AG08396 (cell line): ENCODE data around the gene CCDC34.
A peak's percentile ranks its signal among the peaks of the same experiment; 100 is the strongest.
"Not testable (repeated sequence)": the region's sequence is repeated elsewhere in the genome, so short reads cannot be mapped to it uniquely, and the experiment has no call there.

Experiments
- DNase-seq: peaks from one replicate; pipeline ENCODE4 v3.0.0; 2012; ENCODE audit warnings: low spot score, mixed read lengths

CCDC34 gene

DNA sequence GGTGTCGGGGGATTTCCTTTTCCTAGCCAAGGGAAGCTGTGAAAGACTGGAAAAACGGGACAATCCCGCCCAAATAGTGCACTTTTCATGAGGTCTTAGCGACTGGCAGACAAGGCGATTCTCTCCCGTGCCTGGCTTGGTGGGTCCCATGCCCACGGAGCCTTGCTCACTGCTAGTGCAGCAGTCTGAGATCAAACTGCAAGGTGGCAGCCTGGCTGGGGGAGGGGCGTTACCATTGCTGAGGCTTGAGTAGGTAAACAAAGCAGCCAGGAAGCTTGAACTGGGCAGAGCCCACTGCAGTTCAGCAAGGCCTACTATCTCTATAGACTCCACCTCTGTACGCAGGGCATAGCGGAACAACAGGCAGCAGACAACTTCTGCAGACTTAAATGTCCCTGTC is 41.7 kb downstream of the CCDC34 start:
- not testable (repeated sequence) for DNase-seq

- DNase-seq = peak; percentile 52
Observed at GRCh38 chr11:27319072-27319471, 43.9 kb downstream of the CCDC34 start.

GRCh38 chr11:27317751-27318150 is 45.3 kb downstream of the CCDC34 start:
- DNase-seq = peak; percentile 41

DNA sequence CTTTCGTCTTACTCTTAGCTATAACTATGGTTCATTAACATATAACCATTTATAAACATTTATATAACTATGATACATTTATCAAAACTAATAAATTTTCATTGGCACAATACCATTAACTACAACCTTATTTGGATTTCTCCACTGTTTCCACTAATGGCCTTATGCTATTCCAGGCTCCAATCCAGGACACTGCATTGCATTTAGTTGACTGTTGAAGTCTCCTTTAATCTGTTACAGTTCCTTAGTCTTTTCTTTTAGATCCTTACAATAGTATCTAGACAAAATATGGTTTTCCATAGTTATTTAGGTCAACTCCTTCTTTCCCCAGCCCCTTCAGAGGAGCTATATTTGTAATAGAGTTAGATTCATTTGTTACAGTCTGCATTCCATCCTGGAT is 47.2 kb downstream of the CCDC34 start:
- no peak for DNase-seq

GRCh38 chr11:27313157-27313821 is 49.7 kb downstream of the CCDC34 start:
- DNase-seq = no peak

GRCh38 chr11:27312110-27312509 is 50.9 kb downstream of the CCDC34 start:
- DNase-seq = no peak

DNA sequence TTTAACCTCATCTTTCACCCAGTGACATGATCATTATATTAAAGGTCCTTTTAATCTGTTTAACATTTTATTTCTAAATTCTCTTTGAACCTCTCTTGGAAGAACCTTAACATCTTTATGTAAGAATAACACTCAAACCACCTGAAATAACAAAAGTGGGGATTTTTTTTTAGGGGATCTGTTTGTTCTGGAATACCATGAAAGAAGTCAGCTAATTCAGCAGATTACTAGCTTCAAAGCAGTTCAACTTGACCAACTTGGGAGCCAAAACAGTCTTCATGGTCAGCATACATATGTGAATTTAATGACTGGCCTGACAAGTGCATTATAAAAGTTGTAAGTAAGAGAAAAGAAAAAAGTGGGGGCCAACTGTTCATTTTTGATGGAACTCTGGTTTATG is 52.3 kb downstream of the CCDC34 start:
- DNase-seq = no peak

DNA sequence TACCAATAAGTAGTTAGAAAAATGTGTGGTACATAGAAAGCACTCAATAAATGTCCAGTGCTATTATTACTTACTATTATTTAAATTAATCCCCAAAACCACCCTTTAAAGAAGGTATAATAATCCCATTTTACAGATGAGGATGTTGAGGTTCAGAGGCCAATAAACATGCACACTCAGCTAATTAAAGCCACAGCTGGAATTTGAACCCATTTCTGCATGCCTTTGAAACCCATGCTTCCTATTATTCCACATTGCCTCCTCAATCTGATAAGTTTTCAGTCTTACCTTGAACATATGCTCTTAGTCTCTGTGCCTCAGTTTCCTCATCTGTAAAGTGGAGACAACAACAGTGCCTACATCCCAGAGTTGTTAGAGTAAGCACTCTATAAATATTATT is 52.8 kb downstream of the CCDC34 start:
- DNase-seq = no peak

GRCh38 chr11:27309046-27309445 is 54.0 kb downstream of the CCDC34 start:
- no peak for DNase-seq

- DNase-seq = no peak
Observed at GRCh38 chr11:27307232-27307631, 55.8 kb downstream of the CCDC34 start.

DNA sequence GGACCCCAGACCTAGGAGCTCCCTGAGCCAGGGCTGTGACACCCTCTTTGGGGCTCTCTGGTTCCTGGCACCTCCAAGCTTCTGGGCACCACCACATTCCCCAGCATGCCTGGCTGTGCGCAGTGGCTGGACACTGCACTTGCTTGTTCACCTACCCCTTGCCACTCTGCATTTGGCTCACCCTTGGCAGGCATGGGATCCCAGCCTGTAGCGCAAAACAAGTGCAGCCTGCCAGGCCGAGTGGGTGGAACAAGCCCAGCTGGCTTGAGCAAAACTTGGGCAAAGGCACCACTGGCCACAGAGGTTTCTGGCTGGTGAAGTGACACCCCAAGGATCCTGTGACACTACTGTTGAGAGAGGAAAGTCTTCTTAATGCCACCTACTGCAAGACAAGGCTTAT is 57.3 kb downstream of the CCDC34 start:
- DNase-seq = no peak

GRCh38 chr11:27304514-27304913 is 58.5 kb downstream of the CCDC34 start:
- DNase-seq = no peak

DNA sequence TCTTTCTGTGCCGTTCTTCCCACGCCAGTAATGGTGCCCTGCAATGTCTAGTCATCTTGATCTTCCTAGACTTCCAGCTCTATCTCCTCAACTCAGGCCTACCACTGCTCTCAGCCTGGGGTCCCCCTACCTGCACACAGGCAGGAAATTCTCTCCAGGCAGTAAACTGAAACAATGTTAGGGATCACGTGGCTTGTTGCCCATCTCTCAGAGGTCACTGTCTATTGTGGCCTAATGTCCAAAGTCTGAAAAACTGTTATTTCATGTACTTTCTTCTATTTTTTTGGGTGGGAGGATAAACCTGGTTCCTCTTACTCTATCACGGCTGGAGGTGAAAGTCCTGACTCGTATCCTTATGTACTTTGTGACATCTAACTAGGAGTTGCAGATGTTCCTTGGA is 59.1 kb downstream of the CCDC34 start:
- no peak for DNase-seq

- no peak for DNase-seq
Observed at GRCh38 chr11:27300974-27301373, 62.0 kb downstream of the CCDC34 start.

- no peak for DNase-seq
Observed at GRCh38 chr11:27297616-27298015, 65.4 kb downstream of the CCDC34 start.

DNA sequence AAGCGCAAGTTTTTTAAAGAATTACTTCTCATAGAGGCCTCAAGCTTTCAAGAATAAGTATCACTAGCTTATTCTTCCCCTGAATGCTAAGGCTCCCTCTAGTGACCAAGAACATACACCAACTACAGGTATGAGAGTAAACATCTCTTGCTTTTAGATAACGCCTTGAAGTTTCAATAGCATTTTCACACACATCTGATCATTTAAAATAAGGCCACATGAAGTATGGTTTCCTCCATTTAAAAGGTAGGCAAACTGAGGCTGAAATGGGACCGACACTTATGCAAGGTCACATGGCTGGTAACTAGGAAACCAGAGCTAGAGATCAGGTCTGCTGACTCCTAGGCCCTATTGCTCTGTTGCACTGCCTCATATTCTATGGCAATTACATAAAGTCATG is 66.5 kb downstream of the CCDC34 start:
- peak; percentile 39 for DNase-seq

DNA sequence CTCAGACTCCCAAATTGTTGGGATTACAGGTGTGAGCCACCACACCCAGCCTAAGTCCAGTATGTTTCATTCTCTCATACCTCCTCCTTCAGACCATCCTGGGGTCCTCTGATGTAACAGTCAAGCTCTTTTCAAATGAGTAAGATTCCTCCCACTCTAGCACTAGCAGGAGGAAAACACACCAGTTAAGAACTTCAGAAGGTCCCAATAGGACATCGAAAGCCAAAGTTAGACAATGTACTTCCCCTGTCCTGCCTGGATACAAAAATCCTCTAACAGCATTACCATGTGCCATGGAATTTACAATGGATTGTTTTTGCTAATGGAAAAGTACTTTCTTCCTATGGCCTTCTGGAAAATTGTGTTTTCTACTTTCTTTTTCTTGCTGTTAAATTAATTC is 67.1 kb downstream of the CCDC34 start:
- DNase-seq = no peak

- DNase-seq = no peak
Observed at GRCh38 chr11:27294654-27295053, 68.4 kb downstream of the CCDC34 start.

DNA sequence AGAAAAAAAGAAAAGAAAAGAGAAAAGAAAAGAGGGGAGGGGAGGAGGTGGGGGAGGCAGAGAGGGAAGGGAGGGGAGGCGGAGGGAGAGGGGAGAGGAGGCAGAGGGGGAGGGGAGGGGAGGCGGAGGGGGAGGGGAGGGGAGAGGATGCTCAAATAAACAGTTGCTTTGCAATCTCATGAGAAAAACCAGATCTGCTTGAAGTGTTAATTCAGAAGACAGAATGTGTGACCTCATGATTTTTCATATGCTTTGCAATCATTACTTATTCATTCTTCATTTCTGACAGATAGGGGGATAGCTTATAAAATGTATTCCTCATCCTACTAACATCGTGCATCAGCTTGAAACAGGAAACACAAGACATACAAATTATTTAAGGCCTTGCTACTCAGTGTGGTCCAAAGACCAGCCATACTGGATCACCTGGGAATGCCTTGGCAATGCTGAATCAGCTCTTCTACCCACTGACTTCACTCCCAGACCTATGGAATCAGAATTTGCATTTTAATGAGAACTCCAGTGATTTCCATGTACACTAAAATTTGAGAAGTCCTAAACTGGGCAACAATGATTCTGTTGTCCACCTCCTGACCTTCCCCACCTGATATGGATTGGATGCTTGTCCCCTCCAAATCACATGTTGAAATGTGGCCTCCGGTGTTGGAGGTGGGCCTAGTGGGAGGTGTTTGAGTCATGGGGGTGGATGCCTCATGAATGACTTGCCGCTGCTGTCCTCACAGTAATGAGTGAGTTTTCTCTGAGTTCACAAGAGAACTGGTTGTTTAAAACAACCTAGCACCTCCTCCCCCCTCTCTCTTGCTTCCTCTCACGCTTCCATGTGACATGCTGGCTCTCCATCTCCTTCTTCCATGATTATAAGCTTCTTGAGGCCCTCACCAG is 69.2 kb downstream of the CCDC34 start:
- DNase-seq = no peak

GRCh38 chr11:27292637-27293010 is 70.4 kb downstream of the CCDC34 start:
- no peak for DNase-seq

DNA sequence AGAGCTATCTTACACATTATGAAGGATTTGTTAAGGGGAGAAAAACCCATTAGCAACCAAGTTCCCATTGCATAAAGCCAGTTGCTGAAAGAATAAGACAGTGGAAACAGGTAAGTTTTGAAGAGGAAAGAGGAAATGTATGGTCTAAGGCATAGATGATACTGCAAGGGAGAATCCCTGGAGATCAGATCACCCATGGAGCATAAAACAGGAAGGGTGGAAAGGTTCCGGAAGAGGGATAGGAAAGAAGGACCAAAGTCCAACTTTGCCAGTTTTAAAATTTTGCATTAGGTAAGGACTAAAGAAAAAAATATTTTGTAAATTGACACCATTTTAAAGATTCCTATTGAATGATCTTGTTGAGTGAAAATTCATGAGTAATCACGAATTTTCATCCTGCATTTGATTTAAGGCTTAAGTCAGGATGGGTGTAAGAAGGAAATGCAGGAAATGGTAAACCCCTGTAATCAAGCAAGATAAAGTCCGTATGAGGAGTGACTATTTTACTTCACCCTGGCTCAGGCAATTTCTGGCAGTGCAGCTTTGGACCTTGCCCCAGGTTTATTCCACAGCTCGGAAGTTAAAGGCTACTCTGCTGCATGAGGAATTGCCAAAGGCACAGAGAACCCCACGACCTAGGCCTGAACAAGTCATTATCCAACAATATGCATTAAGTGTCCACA is 70.9 kb downstream of the CCDC34 start:
- no peak for DNase-seq

DNA sequence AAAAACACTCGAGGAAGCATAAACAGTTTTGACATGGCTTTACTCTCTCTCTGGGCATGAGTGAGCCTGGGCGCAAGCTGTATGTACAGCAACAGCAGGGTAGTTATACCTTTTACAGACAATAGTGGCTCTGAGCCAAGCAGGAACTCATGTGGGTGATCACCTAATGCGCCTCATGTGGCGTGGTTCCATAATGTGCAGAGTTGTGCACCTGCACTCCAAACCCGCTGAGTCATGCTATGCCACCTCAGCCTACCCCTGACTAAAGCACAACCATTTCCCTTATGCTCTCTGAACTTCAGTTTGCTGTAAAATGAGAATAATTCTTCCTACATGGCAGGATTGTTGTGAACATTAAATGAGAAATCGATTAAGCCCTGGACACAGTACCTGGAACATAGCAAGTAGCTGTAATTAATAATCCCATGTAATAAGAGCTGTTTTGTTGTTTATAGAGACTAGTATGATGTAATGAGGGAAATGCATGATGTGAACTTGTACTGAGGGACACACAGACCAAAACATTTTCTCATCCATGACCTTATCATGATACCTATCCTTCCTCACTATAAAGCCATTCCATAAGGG is 71.6 kb downstream of the CCDC34 start:
- DNase-seq = no peak
